Measurements from ENCODE around the gene TRPT1.

DNA sequence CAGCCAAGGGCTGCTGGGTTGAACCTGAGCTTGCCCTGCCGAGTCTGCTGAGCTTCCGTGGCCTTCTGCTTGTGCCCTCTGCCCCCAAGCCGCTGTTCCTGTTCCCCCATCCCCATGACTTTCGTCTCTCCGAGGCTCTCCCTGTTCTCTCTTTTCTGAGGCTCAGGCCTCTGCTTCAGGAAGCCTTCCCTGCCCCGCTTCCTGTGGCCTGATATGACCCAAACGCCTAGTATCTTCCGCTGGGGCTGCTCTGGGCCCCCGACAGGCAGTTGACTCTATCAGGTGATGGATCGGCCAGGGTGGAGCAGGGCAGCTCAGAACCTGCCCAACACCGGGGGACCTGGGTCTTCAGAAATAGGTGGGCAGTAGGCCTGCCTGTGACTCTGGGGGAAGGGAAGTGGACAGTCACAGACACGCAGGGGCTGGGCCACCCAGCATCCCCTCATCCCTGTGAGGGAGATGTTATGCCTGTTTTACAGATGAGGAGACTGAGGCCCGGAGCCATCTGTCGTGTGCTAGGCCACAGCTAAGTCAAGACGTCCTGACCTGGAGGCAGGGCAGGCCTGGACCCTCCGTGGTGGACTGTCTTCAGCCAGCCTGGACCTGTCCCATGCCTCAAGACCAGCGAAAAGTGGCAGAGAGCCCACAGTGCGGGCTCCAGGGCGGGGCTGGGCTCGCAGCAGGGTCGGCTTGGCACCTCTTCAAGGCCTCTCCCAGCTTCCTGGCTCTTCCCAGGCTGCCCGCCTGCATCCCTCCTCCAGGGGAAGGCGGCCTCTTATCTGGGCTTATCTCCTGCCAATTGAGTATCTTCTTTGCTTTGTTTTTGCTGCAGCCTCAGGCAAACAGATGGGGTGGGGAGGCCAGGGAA, 42.3 kb upstream of the TRPT1 start:
- no peak; the same call in 1 of the 2 replicates for TF ChIP-seq POLR2A (IDR thresholded peaks at IDR 0.05; ENCODE audit: low read depth, low read length)
- TF ChIP-seq POLR2AphosphoS5 (IDR thresholded peaks at IDR 0.05; ENCODE audit: low read depth, low read length): no peak
- no peak for TF ChIP-seq TAF1 (IDR thresholded peaks at IDR 0.05; ENCODE audit: borderline replicate concordance, low read depth, low read length)
